WERI-Rb-1 (cell line): ENCODE results near the gene VKORC1L1.
"Not testable (repeated sequence)": the region's sequence is repeated elsewhere in the genome, so short reads cannot be mapped to it uniquely, and the experiment has no call there.

Experiments used
- DNase-seq: peaks from one replicate; pipeline ENCODE4 v3.0.0-alpha.2; 2020
- H3K27ac ChIP-seq: fragments of 250-450 bp; sonication (Bioruptor Pico); 2 replicates; pipeline ENCODE4 v1.5.1; 2020; ENCODE audit warnings: mild to moderate bottlenecking, moderate library complexity
- H3K27me3 ChIP-seq: fragments of 250-450 bp; sonication (Bioruptor Pico); 2 replicates; pipeline ENCODE4 v1.5.1; 2021; ENCODE audit warnings: mild to moderate bottlenecking, low read depth, moderate library complexity; ENCODE audit not compliant: insufficient read depth, severe bottlenecking
- H3K36me3 ChIP-seq: fragments of 250-450 bp; sonication (Bioruptor Pico); 2 replicates; pipeline ENCODE4 v1.5.1; 2020; ENCODE audit warnings: mild to moderate bottlenecking, moderate library complexity
- H3K4me3 ChIP-seq: 2 replicates; pipeline ENCODE4 v1.5.1; 2011; ENCODE audit warnings: low read depth, mild to moderate bottlenecking, control low read depth, low read length
- H3K9me3 ChIP-seq: fragments of 250-450 bp; sonication (Bioruptor Pico); 2 replicates; pipeline ENCODE4 v1.5.1; 2021; ENCODE audit warnings: mild to moderate bottlenecking, moderate library complexity; ENCODE audit not compliant: severe bottlenecking
- CTCF ChIP-seq: IDR thresholded peaks from 2 replicates; pipeline ENCODE4 v1.5.1; 2011; ENCODE audit warnings: low read depth, mild to moderate bottlenecking, control low read depth, inconsistent platforms, low read length

VKORC1L1 gene

GRCh38 chr7:65979583-65980477 lies 107.0 kb downstream of the VKORC1L1 start:
- no peak for DNase-seq
- Histone ChIP-seq H3K27me3 (no peaks in the 10 kb centered on the region), H3K9me3 (no peaks in the 10 kb centered on the region), H3K36me3 (peaks cover 57% of the 10 kb centered on the region), H3K27ac (no peak overlapping the region; the same call in 1 of the 2 replicates), H3K4me3 (no peak overlapping the region)
- no peak for TF ChIP-seq CTCF

GRCh38 chr7:65980478-65981250 lies 107.8 kb downstream of the VKORC1L1 start:
- no peak for DNase-seq
- no peak overlapping the region; the same call in 1 of the 2 replicates for H3K27ac ChIP-seq

GRCh38 chr7:65981965-65982792 lies 109.3 kb downstream of the VKORC1L1 start, which contains the start of gene GUSB:
Gene GUSB (minus strand): TSS chr7:65982213. CDS start chr7:65982183, 30 bp downstream.
- no peaks in the 10 kb centered on the region for H3K27me3 ChIP-seq
- peaks cover 36% of the 10 kb centered on the region for H3K36me3 ChIP-seq

More at GRCh38 chr7:65980478-65981250, 107.8 kb downstream of the VKORC1L1 start:
- H3K4me3 ChIP-seq: peak overlapping the region; percentile 95
- H3K27me3 ChIP-seq: no peaks in the 10 kb centered on the region
- H3K9me3 ChIP-seq: no peaks in the 10 kb centered on the region
- no peak for TF ChIP-seq CTCF
- peaks cover 49% of the 10 kb centered on the region for H3K36me3 ChIP-seq

GRCh38 chr7:65983965-65984658 lies 111.2 kb downstream of the VKORC1L1 start:
- Histone ChIP-seq H3K36me3 (peaks cover 17% of the 10 kb centered on the region), H3K27ac (no peak overlapping the region), H3K4me3 (no peak overlapping the region), H3K9me3 (no peaks in the 10 kb centered on the region), H3K27me3 (no peaks in the 10 kb centered on the region)
- no peak for DNase-seq
- TF ChIP-seq CTCF: no peak

More at GRCh38 chr7:65981965-65982792, 109.3 kb downstream of the VKORC1L1 start, which contains the start of gene GUSB:
- peak; percentile 93 for DNase-seq
- peak within 1 kb of the TSS; percentile 95 for H3K4me3 ChIP-seq
- H3K27ac ChIP-seq: peak within 1 kb of the TSS; percentile 93
- no peak for TF ChIP-seq CTCF
- H3K9me3 ChIP-seq: no peaks in the 10 kb centered on the region

GRCh38 chr7:65988084-65988483 lies 115.2 kb downstream of the VKORC1L1 start:
- no peak overlapping the region for H3K4me3 ChIP-seq
- TF ChIP-seq CTCF: no peak
- H3K27me3 ChIP-seq: no peaks in the 10 kb centered on the region
- H3K36me3 ChIP-seq: no peaks in the 10 kb centered on the region
- no peaks in the 10 kb centered on the region for H3K9me3 ChIP-seq
- H3K27ac ChIP-seq: no peak overlapping the region
- no peak for DNase-seq

GRCh38 chr7:65988503-65988902 lies 115.6 kb downstream of the VKORC1L1 start:
- H3K9me3 ChIP-seq, DNase-seq, H3K27me3 ChIP-seq, H3K36me3 ChIP-seq, H3K4me3 ChIP-seq, H3K27ac ChIP-seq: not testable (repeated sequence)
